HG02981 (cell line): ENCODE results near the gene EFNB2.

Experiments used
- ATAC-seq: cut with Tn5 transposase; IDR thresholded peaks from one replicate; pipeline ENCODE4 v1.9.1; 2021; ENCODE audit warnings: mild to moderate bottlenecking, moderate library complexity; ENCODE audit not compliant: unreplicated experiment

EFNB2 gene

DNA sequence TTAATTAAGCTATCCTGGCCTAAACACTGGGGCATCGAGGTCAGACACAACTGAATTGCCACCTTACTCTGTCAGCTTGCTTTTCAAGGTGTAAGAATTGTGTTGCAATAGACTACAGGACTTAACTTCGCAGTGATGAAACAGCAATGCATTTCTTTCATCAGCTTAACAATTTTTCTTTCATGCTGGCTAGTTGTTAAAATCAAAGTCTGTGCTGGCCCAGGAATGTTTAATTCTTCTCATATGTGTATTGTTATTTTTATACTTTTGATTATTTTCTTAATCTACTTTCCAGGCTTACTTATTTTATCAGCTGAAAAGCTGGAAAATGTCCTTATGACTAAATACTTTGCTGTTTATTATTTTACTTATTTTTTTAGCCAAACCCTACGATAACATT is 79.7 kb downstream of the EFNB2 start:
- ATAC-seq = no peak

DNA sequence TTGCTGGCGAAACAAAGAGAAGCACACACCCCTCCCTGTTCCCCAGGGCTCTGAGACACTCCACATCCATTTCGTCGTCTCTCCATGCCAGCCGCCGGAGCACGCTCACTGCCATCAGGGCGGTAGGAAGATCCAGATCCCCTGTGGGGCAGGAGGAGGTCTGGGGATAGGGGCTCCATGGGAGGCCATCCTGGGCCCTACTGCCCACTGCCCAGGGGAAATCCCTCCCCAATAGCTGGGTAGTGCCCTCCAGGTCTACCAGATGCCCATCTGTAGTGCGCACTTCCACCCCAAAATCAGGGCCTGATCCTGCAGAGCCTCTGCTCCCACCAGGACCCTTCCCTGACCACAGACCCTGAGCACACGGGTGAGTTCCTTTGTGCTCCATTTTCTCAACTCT is 80.3 kb downstream of the EFNB2 start:
- no peak for ATAC-seq

DNA sequence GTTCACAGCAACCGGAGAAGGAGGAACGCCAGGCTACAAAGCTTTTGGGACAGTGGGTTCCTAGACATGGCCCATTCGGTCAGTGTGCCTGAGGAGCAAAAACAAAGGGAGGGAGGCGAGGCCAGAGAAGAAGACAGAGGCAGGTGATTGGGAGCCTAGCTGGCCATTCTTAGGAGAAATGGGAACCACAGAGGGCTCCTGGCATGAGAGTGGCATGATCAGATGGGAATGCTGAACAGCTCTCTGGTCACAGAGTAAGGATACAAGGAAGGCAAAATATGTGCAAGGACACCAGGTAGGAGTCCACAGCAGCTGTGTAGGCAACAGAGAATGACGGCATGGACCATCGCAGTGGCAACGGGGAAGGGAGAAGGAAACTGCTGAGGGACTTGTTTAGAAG is 82.4 kb downstream of the EFNB2 start:
- ATAC-seq = no peak

DNA sequence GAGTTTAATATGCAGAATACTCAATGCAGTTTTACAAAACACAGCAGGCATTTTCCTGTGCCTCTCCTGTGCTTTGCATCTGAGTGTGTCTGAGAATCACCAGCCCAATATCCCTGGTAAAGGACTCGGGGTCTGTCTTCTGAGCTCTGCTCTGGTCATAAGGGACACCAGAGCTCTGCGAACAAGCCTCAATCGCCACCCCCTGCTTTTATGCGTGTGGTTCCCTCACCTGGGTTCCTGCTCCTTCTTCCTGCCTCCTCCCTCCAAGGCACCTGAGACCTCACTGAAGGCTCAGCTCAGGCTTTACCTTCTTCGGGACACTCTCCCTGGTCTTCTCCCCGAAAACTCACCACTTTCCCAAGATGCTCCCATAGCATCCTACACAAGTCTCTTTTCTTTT is 84.5 kb downstream of the EFNB2 start:
- no peak for ATAC-seq

DNA sequence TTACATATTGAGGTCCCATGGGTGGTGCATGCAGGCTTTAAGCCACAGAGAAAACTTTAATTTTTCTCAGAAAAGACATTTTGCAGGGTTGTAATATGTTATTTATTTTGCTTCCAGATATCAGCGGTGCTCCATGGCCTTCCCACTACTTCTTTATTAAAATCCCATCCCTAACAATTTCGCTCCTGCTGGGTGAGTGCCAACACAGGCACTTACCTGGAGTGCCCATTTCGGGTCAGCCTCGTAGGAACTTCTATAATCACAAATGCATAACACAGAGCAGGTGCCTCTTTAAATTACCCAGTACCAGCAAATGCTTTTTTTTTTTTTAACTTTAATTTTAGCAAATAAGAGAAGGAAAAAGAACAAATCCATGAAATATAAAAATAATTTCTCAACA is 86.4 kb downstream of the EFNB2 start:
- no peak for ATAC-seq

DNA sequence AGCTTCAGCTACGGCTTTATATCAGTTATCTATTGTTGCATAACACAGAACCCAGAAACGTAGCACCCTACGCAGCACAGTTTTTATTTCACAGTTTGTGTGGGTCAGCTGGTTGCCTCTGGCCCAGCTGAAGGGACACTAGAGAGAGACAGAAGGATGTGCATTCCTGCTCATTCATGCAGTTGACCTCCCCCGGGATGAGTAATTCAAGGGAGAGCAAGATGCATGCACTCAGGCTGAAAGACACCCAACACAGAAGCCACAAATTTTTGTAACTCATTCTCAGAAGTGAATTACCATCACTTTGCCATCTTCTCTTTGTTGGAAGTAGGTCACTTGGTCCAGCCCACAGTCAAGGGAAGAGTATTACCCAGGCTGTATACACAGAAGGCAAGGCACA is 89.5 kb downstream of the EFNB2 start:
- no peak for ATAC-seq

DNA sequence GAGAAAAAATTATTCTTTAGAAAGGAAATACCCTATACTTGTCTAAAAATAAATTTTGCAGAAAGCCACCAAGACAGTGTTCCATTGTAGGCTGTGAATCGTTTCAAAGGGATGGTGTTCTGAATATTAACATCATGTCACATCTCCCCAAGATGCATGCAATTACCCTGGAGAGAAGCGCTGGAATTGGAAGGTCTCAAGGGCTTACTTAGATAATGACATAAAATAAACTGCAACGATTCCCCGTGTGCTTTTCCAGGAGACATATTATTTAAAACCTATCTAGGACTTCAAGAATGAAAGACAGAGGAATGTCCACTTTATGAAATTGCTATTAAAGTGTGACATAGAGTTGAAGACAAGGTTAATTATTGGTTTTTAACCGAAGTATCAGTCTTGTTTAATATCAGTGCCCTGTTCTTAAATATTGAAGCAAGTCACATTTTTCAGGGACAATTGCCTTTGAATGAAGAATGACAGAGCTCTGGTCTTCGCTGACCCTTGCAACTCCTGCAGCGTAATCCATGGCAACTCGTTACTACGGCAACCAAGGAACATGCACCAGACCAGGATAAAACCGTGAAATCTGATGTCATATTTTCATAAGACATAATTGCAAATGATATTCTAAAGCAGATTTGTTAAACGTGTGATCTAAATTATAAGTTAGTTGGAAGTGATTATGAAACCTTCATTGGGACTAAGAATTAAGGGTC is 91.7 kb downstream of the EFNB2 start:
- no peak for ATAC-seq

DNA sequence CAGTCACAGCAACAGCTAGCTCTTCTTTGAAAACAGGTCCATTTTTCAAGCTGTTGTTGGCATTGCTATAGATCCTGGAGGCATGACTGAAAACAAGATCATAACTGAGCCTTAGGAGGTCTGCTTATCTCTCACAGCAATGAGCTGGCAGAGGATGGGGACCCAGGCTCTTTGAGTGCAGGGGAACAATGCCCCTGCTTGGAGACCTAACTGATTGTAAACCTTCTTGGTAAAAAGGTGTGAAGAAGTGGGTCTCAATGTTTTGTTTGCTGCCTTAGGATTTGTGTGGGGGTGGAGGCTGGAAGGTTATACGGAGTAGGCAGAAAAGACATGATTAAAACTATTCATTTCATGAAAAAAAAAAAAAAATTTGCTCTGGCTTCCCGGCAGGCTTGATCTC is 94.6 kb downstream of the EFNB2 start:
- no peak for ATAC-seq
